Heart left ventricle (tissue), 16 donors: ENCODE data around the gene HMGCLL1. TPM values are rescaled to one million over a fixed set of nuclear protein-coding genes. Genes with fewer than 3 reads are reported as not detected.

Experiments used
- ATAC-seq, 4 donors: fragments of 200-7000 bp; cut with Tn5 transposase; one replicate each; pipeline ENCODE4 v1.9.1; 2020 to 2022; ENCODE audit warnings: moderate library complexity in 4 of 4, mild to moderate bottlenecking in 3 of 4, moderate number of reproducible peaks in 1 of 4
- DNase-seq, 5 donors: peaks; one replicate each; pipeline ENCODE4 v3.0.0-alpha.2; 2020
- H3K27ac ChIP-seq, 12 donors: fragments of 200-600 bp; sonication (generic) in 4 of 12; one replicate each; pipeline versions ENCODE4 v1.5.0 to v1.8.0; 2016 to 2022; ENCODE audit warnings: mild to moderate bottlenecking in 2 of 12
- H3K27me3 ChIP-seq, 9 donors: fragments of 200-600 bp; sonication (generic) in 2 of 9; one replicate each; pipeline versions ENCODE4 v1.5.1 to v1.8.0; 2016 to 2022; ENCODE audit warnings: mild to moderate bottlenecking in 3 of 9
- H3K36me3 ChIP-seq, 9 donors: fragments of 200-600 bp; sonication (generic) in 2 of 9; one replicate each; pipeline versions ENCODE4 v1.5.0 to v1.8.0; 2018 to 2022; ENCODE audit warnings: mild to moderate bottlenecking in 2 of 9
- H3K4me1 ChIP-seq, 12 donors: fragments of 200-600 bp; sonication (generic) in 4 of 12; one replicate each; pipeline versions ENCODE4 v1.5.0 to v1.8.0; 2016 to 2022; ENCODE audit warnings: mild to moderate bottlenecking in 3 of 12
- H3K4me3 ChIP-seq, 12 donors: fragments of 200-600 bp; sonication (generic) in 4 of 12; one replicate each; pipeline versions ENCODE4 v1.5.0 to v1.8.0; 2017 to 2022; ENCODE audit warnings: mild to moderate bottlenecking in 9 of 12, moderate library complexity in 4 of 12
- H3K9me3 ChIP-seq, 12 donors: fragments of 200-600 bp; sonication (generic) in 4 of 12; one replicate each; pipeline versions ENCODE4 v1.5.0 to v1.8.0; 2016 to 2022; ENCODE audit warnings: mild to moderate bottlenecking in 1 of 12
- CTCF ChIP-seq, 12 donors: fragments of 200-600 bp; sonication (generic) in 4 of 12; IDR thresholded peaks; one replicate each; pipeline versions ENCODE4 v1.5.0 to v1.8.0; 2018 to 2022; ENCODE audit warnings: antibody characterized with exemption in 12 of 12, mild to moderate bottlenecking in 5 of 12
- POLR2A ChIP-seq, 2 donors: fragments of 450-650 bp; IDR thresholded peaks; one replicate each; pipeline ENCODE4 v1.6.1; 2017; ENCODE audit warnings: antibody characterized with exemption in 2 of 2, mild to moderate bottlenecking in 2 of 2, moderate library complexity in 2 of 2
- WGBS, 4 donors: extraction: QIAGEN DNeasy Blood & Tissue Kit in 2 of 4; methylation state at CpG; one replicate each; pipeline versions ENCODE4 v1.1.5 to v1.1.7; 2013 to 2018; 5-methylcytosine and 5-hydroxymethylcytosine counted together
- intact Hi-C, 10 donors: fragments of 100-400 bp; cut with DNase I; formaldehyde crosslinking; loops; one replicate each; pipeline versions ENCODE4 v1.11.1 to v1.14.2; 2022
- polyA plus RNA-seq, 2 donors: library from polyadenylated mRNA; stranded (reverse); fragments of 200-250 nt; gene quantifications; one replicate each; pipeline ENCODE4 v1.2.3, GENCODE V29; 2013
- total RNA-seq, 9 donors: library from RNA; depleted of rRNA in 2 of 9; stranded (reverse); fragments of >200 nt in 2 of 9; fragmentation: NEBNext Ultra II Directional in 3 of 9; extraction: Animal tissue kit (Norgen Biotek cat#: 25700) in 3 of 9; gene quantifications; one replicate each; pipeline versions ENCODE4 v1.1.0 to v1.2.4, GENCODE V29; 2016 to 2023
- donor health status: ischemic (EF 13 %, LVEDD 7.1; RV severe dilation, severe dysfunction).
- donor health status: healthy with polysubstance abuse.
- donor health status: DM: no; HTN: yes; CAD: no.
- donor health status: DM: no; HTN: no; CAD: no.
- donor health status: ischemic (EF 25% LVEDD 6.9; RV normal size, moderate dysfunction).
- donor health status: ischemic (EF 25% LVEDD 5.7; RV mildly dilated, moderate dysfunction).
- donor health status: healthy.
- donor health status: DM: yes; HTN: yes; CAD: no.
- donor health status: ischemic (EF 35%, LVEDD 5.7; RV mildly dilated, moderate dysfunction).
- donor health status: nonischemic (EF 11% LVEDD 7.7; RV severe dilation, severe dysfunction).
- donor health status: DM: yes; HTN: yes; CAD: no.
- donor health status: PGD.
- donor health status: ischemic (EF 29% LVEDD 5.4; RV normal size, mild dysfunction).
- donor health status: nonischemic (EF 23%, LVEDD 6.1; RV moderate dilation, normal function).

The HMGCLL1 gene
- total and polyA plus RNA-seq, 11 donors, result 0.38 to 1.6 (median 0.85) TPM

GRCh38 chr6:55443238-55444134, 135.5 kb downstream of the HMGCLL1 start:
- Histone ChIP-seq H3K27ac (no peak overlapping the region), H3K4me1 (no peaks in the 10 kb centered on the region), H3K4me3 (no peak overlapping the region), H3K9me3 (no peaks in the 10 kb centered on the region), H3K36me3 (no peaks in the 10 kb centered on the region), H3K27me3 (no peaks in the 10 kb centered on the region)
- ATAC-seq (no peak), DNase-seq (no peak)
- TF ChIP-seq CTCF (IDR thresholded peaks at IDR 0.05) (no peak), POLR2A (IDR thresholded peaks at IDR 0.05) (no peak)
- intact Hi-C loops, result loop anchor here in 7 of 10 donors (2.0 to 10.0 kb wide), 8 partner anchors 166 to 851 kb away; no protein-coding TSS in a partner anchor
- 69 to 71% (median 69%) methylated on average over 7 of the region's 7 CpGs for WGBS, 4 donors

GRCh38 chr6:55438203-55438602, 140.8 kb downstream of the HMGCLL1 start:
- no peak overlapping the region for H3K27ac ChIP-seq
- H3K4me1 ChIP-seq, result no peaks in the 10 kb centered on the region
- DNase-seq (no peak), ATAC-seq (no peak)
- H3K4me3 ChIP-seq, result no peak overlapping the region
- no peaks in the 10 kb centered on the region for H3K27me3 ChIP-seq
- TF ChIP-seq CTCF (IDR thresholded peaks at IDR 0.05), result no peak
- no peak for TF ChIP-seq POLR2A (IDR thresholded peaks at IDR 0.05)
- H3K36me3 ChIP-seq, result no peaks in the 10 kb centered on the region
- 71 to 83% (median 82%) methylated on average over 3 of the region's 3 CpGs for WGBS, 4 donors
- intact Hi-C loops, result loop anchor here in 1 of 10 donors (10.0 kb wide), 1 partner anchor 143 kb away; no protein-coding TSS in a partner anchor
- H3K9me3 ChIP-seq, result no peaks in the 10 kb centered on the region

GRCh38 chr6:55437141-55437540, 141.9 kb downstream of the HMGCLL1 start:
- DNase-seq (no peak), ATAC-seq (no peak)
- Histone ChIP-seq H3K27me3 (no peaks in the 10 kb centered on the region), H3K36me3 (no peaks in the 10 kb centered on the region), H3K27ac (no peak overlapping the region), H3K9me3 (no peaks in the 10 kb centered on the region), H3K4me1 (no peaks in the 10 kb centered on the region), H3K4me3 (no peak overlapping the region)
- TF ChIP-seq CTCF (IDR thresholded peaks at IDR 0.05) (no peak), POLR2A (IDR thresholded peaks at IDR 0.05) (no peak)
- 70 to 76% (median 73%) methylated on average over 4 of the region's 4 CpGs for WGBS, 4 donors
- intact Hi-C loops, result loop anchor here in 1 of 10 donors (10.0 kb wide), 1 partner anchor 142 kb away; no protein-coding TSS in a partner anchor

GRCh38 chr6:55433446-55434130, 145.4 kb downstream of the HMGCLL1 start:
- H3K27ac ChIP-seq, result no peak overlapping the region
- no peaks in the 10 kb centered on the region for H3K4me1 ChIP-seq
- H3K9me3 ChIP-seq, result no peaks in the 10 kb centered on the region
- 66 to 74% (median 70%) methylated on average over 2 of the region's 2 CpGs for WGBS, 4 donors
- no peaks in the 10 kb centered on the region for H3K27me3 ChIP-seq
- H3K36me3 ChIP-seq, result no peaks in the 10 kb centered on the region
- no peak for TF ChIP-seq POLR2A (IDR thresholded peaks at IDR 0.05)
- no peak for TF ChIP-seq CTCF (IDR thresholded peaks at IDR 0.05)
- intact Hi-C loops, result loop anchor here in 1 of 10 donors (10.0 kb wide), 1 partner anchor 139 kb away; no protein-coding TSS in a partner anchor
- no peak for ATAC-seq
- DNase-seq, result no peak
- H3K4me3 ChIP-seq, result no peak overlapping the region
